ENCODE measurements around the gene ZNF771.

- TF ChIP-seq EZH2 (IDR thresholded peaks at IDR 0.05; ENCODE audit: low read depth, unreplicated experiment) (no peak), CTCF (conservative IDR thresholded peaks at IDR 0.05; ENCODE audit: low read depth in 2 of 2) (no peak), POLR2AphosphoS5 (IDR thresholded peaks at IDR 0.05; ENCODE audit: low read depth) (no peak), ETS1 (IDR thresholded peaks at IDR 0.05) (no peak), CREB1 (CRISPR knock-in tag; IDR thresholded peaks at IDR 0.05; ENCODE audit: low read depth) (no peak), ZNF331 (CRISPR knock-in tag; IDR thresholded peaks at IDR 0.05; ENCODE audit: low read depth) (no peak), ZNF114 (CRISPR knock-in tag; IDR thresholded peaks at IDR 0.05) (no peak), EZH2phosphoT487 (IDR thresholded peaks at IDR 0.05; ENCODE audit: unreplicated experiment) (no peak), JUNB (IDR thresholded peaks at IDR 0.05; ENCODE audit: unreplicated experiment) (no peak), NANOG (IDR thresholded peaks at IDR 0.05; ENCODE audit: borderline replicate concordance) (no peak), ZNF462 (CRISPR knock-in tag; IDR thresholded peaks at IDR 0.05) (no peak), STAT1 (IDR thresholded peaks at IDR 0.05; ENCODE audit: unreplicated experiment) (no peak)
- TF ChIP-seq, protein P1, sequence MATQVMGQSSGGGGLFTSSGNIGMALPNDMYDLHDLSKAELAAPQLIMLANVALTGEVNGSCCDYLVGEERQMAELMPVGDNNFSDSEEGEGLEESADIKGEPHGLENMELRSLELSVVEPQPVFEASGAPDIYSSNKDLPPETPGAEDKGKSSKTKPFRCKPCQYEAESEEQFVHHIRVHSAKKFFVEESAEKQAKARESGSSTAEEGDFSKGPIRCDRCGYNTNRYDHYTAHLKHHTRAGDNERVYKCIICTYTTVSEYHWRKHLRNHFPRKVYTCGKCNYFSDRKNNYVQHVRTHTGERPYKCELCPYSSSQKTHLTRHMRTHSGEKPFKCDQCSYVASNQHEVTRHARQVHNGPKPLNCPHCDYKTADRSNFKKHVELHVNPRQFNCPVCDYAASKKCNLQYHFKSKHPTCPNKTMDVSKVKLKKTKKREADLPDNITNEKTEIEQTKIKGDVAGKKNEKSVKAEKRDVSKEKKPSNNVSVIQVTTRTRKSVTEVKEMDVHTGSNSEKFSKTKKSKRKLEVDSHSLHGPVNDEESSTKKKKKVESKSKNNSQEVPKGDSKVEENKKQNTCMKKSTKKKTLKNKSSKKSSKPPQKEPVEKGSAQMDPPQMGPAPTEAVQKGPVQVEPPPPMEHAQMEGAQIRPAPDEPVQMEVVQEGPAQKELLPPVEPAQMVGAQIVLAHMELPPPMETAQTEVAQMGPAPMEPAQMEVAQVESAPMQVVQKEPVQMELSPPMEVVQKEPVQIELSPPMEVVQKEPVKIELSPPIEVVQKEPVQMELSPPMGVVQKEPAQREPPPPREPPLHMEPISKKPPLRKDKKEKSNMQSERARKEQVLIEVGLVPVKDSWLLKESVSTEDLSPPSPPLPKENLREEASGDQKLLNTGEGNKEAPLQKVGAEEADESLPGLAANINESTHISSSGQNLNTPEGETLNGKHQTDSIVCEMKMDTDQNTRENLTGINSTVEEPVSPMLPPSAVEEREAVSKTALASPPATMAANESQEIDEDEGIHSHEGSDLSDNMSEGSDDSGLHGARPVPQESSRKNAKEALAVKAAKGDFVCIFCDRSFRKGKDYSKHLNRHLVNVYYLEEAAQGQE (IDR thresholded peaks at IDR 0.05; ENCODE audit: unreplicated experiment): no peak
Observed at GRCh38 chr16:30457743-30458560, 50.5 kb downstream of the ZNF771 start.
